M059J (cell line): Measurements from ENCODE around the gene CNR1. TPM values are rescaled to one million over a fixed set of nuclear protein-coding genes. Genes with fewer than 3 reads are reported as not detected.

Experiments
- DNase-seq: peaks from one replicate; pipeline ENCODE4 v3.0.0-alpha.2; 2012; ENCODE audit warnings: low read depth
- total RNA-seq: library from RNA; depleted of rRNA; stranded (reverse); fragments of >200 nt; shearing (Covaris generic); gene quantifications from 2 replicates; pipeline ENCODE4 v1.2.3, GENCODE V29; 2014; rRNA removed

Gene CNR1
- total RNA-seq, 1 experiment from 2014 or later = 1.7 TPM

DNA sequence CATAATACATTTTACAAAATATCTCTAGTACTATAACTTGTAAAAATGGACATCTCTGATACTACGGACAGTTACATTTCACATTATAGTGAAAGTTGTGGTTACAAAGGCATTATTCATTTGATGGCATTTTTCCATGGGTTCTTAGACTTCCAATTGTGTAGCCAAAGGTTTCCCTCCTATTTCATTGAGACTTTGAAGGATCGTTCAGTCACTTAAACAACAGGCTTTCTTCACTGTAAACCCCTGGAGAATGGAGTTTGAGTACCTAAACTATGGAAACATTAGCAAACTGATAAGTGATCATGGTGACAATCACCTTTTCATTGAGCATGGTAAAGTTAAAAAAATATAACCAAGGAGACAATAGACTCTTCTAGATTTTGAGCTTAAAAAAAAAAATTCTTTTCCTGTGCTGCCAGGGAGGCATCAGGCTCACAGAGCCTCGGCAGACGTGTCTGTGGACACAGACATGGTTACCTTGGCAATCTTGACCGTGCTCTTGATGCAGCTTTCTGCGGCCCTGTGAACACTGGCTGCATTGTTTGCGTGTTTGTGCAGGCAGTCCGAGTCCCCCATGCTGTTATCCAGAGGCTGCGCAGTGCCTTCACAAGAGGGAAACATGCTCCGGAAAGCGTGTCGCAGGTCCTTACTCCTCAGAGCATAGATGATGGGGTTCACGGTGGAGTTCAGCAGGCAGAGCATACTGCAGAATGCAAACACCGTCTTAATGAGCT, 22.6 kb downstream of the CNR1 start:
- no peak for DNase-seq

DNA sequence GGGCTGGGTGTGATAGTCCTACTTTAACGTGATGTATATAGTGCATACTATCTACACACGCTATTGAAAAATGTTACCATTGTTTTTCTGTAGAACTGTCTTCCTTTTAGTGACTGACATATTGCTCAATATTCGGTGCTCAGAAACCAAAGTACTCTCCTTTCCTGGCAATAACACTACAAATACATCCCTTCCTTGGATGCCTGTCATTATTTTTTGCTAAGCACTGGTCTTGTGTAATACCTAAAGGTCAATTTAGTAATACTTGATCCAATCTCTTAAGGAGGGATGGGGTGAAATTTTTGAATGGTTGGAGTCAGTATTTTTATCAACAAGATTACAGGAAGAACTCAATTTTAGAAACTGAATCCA, 23.9 kb downstream of the CNR1 start:
- DNase-seq = no peak

- no peak for DNase-seq
Measured at GRCh38 chr6:88141561-88142296, 24.4 kb downstream of the CNR1 start.

DNA sequence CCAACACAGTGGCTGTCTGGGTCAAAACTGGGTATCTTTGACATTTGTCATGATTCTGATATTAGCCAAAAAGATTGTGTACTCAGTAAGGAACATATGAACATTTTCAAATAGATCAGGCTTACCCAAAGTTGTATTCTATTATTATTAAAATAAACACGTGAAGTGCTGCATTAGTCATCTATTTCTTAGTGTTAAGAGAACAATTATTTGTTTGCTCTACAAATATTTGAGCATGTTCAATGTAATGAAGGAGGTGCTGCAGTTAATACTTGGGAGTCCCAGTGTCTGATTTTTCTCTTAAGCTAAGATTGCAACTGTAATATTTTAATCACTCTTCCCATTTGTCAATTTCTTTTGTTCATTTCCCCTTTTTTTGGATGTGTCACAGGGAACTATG, 28.2 kb downstream of the CNR1 start:
- no peak for DNase-seq

DNA sequence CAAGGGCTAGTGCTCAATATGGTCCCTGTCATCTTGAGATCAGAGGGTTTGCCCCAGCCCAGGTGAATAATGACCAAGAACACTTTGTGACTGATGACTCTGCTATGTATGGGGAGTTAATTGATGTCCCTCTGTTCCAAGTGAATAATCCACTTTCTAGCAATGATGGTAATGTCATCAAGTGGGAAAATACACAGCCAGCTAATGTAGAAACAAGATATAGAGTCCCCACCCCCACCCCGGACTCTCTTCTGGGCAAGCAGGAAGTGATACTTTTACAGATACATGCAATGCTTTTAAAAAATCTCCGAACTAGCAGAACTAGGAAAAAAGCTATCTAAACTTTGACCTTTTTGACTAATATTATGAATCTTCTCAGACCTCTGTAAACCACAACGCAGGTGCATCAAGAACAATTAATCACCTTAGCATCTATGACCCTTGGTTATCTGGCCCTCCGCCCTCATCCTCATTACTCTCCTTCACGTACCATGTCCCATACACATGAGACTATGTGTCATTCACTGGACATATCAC, 30.5 kb downstream of the CNR1 start:
- DNase-seq = no peak

GRCh38 chr6:88134575-88134974, 31.6 kb downstream of the CNR1 start:
- no peak for DNase-seq

DNA sequence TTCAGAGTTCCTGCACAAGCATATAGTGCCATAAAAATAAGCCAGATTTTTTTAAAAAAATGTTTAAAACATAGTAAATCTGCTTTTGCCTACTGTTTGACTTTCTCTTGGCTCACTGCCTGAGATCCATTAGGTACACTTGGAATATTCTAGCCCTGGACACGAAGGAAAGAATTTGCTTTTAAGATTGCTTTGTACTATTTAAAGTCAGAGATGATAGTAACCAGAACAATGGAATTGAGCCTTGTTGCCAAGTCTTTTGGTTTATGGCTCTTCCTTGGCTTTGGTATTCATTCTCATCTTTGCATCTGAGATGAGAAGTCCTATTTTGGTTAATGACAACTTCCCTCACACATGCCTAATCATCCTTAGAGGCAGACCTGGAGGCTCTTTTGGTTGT, 32.4 kb downstream of the CNR1 start:
- no peak for DNase-seq

DNA sequence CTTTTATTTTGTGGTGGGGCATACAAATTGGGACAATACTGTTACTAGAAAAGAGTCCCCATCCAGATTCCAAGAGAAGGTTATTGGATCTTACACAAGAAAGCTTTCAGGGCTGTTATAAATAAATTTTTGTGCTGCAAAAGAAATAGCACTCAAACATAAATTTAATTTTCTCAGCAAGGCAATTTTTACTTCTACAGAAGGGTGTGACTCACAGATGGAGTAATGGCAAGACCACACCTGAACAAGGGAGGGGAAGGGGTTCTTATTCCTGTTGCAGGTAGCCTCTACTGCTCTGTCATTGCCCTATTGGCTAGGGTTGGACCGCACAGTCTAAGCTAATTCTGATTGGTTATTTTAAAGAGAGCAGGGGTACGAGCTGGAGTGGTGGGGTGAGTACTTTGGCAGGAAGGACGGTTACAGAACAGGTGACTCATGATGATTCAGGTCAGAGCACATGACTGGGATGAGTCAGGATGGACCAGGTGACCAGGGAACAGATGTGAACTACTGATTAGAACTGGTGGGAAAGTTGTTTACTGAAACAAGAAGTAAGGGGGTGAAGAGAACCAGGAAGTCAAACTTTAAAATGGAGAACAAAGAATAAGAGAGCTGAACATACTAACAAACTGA, 41.1 kb downstream of the CNR1 start:
- peak; percentile 4 for DNase-seq

- DNase-seq = no peak
Measured at GRCh38 chr6:88120635-88121034, 45.5 kb downstream of the CNR1 start.

DNA sequence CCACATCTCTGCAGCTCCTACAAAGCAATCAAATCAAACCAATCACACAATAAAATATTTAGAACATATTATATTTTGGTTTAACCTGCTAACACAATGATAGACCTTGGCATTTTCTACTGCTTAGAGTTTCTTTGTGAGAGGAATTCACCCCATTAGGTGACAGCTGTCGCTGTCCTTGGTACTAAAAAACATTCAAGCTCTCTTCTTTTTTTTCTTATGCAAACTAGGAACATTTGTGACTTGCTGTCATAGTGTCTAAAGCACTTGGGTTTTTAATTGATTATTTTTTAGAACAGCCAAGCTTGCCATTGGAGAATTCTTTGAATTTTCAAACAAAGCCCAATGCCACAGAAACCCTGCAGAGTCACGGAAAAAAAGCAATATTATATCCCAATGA, 46.4 kb downstream of the CNR1 start:
- peak; percentile 2 for DNase-seq

DNA sequence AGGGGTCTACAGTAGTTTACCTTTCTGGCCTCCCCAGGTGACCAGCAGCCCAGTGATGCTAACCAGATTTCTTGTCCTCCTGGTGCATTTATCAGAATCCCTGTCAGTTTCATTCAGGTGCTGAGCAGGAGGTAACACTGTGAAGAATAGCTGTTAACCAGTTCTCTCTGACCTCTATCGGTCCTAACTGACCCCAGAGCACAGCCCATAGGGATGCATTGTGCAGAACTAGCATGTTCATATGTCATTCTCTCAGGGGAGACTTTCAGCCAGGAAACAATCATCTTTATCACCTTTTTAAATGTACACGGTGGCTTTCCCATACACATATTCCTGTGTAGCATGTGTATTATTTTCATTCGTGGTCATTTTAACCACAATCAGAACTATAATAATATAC, 49.9 kb downstream of the CNR1 start:
- no peak for DNase-seq

DNA sequence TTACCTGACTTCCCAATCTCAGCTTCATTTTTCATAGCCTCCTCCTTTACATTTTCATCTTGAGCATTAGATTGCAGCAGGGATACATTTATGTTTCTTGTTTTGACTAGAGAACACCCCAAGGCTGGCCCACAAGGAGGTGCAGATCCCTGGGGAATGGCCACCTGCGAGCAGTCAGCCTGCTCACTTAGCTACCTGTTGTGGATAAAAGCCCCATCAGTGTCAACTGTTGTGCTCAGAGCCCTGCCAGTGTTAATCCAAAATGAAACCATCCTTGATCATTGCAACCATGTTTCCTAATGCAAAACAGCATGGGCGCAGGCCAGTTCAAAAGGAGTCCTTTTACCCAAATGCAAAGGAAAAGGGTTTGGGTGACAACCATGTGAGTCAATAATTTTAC, 50.8 kb downstream of the CNR1 start:
- DNase-seq = no peak

DNA sequence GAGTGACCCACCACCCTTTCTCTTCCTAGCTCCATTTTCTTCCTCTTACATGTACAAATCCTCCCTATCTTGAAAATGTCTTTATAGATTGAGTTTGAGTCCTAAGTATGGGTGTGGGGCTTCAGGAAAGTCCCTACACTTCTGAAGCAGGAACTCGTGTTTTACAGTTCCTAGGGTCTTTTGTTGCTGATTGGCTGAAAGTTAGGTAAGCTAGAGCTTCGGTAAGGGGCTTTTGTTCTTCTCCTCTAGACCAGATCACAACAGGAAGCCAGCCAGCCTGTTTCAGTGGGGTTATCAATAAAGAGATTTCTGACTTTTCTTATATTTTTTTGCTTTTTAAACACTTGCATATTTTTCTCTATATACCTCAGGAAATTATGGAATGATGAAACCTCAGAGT, 51.3 kb downstream of the CNR1 start:
- no peak for DNase-seq

- no peak for DNase-seq
Measured at GRCh38 chr6:88111991-88112390, 54.2 kb downstream of the CNR1 start.

- no peak for DNase-seq
Measured at GRCh38 chr6:88107241-88107640, 58.9 kb downstream of the CNR1 start.

DNA sequence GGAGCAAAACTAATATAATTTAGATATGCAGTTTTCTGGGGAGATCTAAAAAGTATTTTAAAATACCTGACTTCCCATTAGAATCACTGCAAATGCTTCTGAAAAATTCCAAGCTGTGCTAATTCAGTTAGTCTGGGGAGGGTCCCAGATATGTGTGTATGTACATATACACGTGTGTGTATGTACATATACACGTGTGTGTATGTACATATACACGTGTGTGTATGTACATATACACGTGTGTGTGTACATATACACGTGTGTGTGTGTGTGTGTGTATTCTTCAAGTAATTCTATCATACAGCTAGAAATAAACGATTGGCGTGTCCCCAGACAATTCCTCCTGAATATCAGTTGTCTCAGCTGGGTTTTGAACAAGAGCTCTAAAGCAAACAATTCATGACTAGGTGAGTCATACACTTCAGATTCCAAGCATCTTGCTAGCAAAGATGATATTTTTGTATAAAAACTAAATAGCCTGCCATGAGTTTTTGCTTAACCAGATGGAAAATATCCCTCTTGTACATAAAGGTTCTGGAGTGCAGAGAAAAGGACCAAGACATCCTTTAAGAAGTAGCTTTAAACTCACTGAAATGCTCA, 60.3 kb downstream of the CNR1 start:
- no peak for DNase-seq

Other genes starting within 250 kb of the CNR1 start
- gene SPACA1, start 118.5 kb downstream of the CNR1 start, total RNA-seq = not detected in 2 replicates